HL-60 (cell line): ENCODE results near the gene DNMT3L.
"Not testable (repeated sequence)": the region's sequence is repeated elsewhere in the genome, so short reads cannot be mapped to it uniquely, and the experiment has no call there.

Source experiments
- DNase-seq, 2 experiments: peaks; one replicate each; pipeline ENCODE4 v3.0.0-alpha.2; 2010 to 2020; ENCODE audit warnings: low read depth in 1 of 2, low spot score in 1 of 2
- H3K27ac ChIP-seq: fragments of 250-450 bp; sonication (Bioruptor Pico); replicated peaks from 2 replicates; pipeline ENCODE4 v1.5.1; 2020; ENCODE audit warnings: mild to moderate bottlenecking, moderate library complexity
- H3K27me3 ChIP-seq: fragments of 250-450 bp; sonication (Bioruptor Pico); 2 replicates; pipeline ENCODE4 v1.5.1; 2021; ENCODE audit warnings: mild to moderate bottlenecking, moderate library complexity; ENCODE audit not compliant: insufficient read depth, poor library complexity, severe bottlenecking
- H3K4me3 ChIP-seq: replicated peaks from 2 replicates; pipeline ENCODE4 v1.5.1; 2011; ENCODE audit warnings: mild to moderate bottlenecking, control low read depth, low read length; ENCODE audit not compliant: insufficient read depth
- GABPA ChIP-seq: IDR thresholded peaks from 2 replicates; pipeline ENCODE4 v1.6.1; 2012; ENCODE audit warnings: low read depth
- POLR2AphosphoS5 ChIP-seq: IDR thresholded peaks from 2 replicates; pipeline ENCODE4 v1.6.1; 2012; ENCODE audit warnings: low read depth
- SPI1 ChIP-seq: IDR thresholded peaks from 2 replicates; pipeline ENCODE4 v1.6.1; 2012; ENCODE audit warnings: low read depth, mild to moderate bottlenecking, borderline replicate concordance
- TF ChIP-seq, protein P1 (sequence below): IDR thresholded peaks from one replicate; pipeline ENCODE4 v1.5.1; 2011; ENCODE audit warnings: low read length, control low read depth, inconsistent platforms; ENCODE audit not compliant: insufficient read depth
- TF ChIP-seq, protein P2 (sequence below): IDR thresholded peaks from 2 replicates; pipeline ENCODE4 v1.6.1; 2012; ENCODE audit warnings: low read depth; ENCODE audit not compliant: insufficient replicate concordance

Gene DNMT3L

GRCh38 chr21:44199448-44199847 is 62.2 kb downstream of the DNMT3L start:
- DNase-seq = no peak
- Histone ChIP-seq H3K27ac (no peak overlapping the region), H3K27me3 (no peaks in the 10 kb centered on the region), H3K4me3 (no peak overlapping the region)
- TF ChIP-seq, protein P1, sequence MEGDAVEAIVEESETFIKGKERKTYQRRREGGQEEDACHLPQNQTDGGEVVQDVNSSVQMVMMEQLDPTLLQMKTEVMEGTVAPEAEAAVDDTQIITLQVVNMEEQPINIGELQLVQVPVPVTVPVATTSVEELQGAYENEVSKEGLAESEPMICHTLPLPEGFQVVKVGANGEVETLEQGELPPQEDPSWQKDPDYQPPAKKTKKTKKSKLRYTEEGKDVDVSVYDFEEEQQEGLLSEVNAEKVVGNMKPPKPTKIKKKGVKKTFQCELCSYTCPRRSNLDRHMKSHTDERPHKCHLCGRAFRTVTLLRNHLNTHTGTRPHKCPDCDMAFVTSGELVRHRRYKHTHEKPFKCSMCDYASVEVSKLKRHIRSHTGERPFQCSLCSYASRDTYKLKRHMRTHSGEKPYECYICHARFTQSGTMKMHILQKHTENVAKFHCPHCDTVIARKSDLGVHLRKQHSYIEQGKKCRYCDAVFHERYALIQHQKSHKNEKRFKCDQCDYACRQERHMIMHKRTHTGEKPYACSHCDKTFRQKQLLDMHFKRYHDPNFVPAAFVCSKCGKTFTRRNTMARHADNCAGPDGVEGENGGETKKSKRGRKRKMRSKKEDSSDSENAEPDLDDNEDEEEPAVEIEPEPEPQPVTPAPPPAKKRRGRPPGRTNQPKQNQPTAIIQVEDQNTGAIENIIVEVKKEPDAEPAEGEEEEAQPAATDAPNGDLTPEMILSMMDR = no peak
- no peak for TF ChIP-seq SPI1
- TF ChIP-seq, protein P2, sequence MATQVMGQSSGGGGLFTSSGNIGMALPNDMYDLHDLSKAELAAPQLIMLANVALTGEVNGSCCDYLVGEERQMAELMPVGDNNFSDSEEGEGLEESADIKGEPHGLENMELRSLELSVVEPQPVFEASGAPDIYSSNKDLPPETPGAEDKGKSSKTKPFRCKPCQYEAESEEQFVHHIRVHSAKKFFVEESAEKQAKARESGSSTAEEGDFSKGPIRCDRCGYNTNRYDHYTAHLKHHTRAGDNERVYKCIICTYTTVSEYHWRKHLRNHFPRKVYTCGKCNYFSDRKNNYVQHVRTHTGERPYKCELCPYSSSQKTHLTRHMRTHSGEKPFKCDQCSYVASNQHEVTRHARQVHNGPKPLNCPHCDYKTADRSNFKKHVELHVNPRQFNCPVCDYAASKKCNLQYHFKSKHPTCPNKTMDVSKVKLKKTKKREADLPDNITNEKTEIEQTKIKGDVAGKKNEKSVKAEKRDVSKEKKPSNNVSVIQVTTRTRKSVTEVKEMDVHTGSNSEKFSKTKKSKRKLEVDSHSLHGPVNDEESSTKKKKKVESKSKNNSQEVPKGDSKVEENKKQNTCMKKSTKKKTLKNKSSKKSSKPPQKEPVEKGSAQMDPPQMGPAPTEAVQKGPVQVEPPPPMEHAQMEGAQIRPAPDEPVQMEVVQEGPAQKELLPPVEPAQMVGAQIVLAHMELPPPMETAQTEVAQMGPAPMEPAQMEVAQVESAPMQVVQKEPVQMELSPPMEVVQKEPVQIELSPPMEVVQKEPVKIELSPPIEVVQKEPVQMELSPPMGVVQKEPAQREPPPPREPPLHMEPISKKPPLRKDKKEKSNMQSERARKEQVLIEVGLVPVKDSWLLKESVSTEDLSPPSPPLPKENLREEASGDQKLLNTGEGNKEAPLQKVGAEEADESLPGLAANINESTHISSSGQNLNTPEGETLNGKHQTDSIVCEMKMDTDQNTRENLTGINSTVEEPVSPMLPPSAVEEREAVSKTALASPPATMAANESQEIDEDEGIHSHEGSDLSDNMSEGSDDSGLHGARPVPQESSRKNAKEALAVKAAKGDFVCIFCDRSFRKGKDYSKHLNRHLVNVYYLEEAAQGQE = no peak
- no peak for TF ChIP-seq POLR2AphosphoS5
- TF ChIP-seq GABPA = no peak

DNA sequence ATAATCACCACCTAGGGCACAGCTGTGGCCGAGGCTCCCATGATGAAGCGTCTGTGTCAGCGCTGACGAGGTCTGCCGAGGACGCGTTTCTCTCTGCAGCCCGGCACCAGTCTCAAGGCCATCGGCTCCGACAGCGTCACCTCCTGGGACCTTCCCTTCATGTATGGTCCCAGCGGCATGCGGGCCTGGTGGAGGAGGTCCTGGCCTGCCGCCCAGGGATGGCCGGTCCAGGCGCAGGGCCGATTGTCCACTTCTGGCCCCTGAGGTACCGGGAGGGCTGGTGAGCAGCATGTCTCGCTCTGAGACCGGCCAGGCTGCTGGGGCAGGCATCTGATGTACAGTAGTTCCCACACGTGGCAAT is 64.6 kb downstream of the DNMT3L start:
- H3K27me3 ChIP-seq, H3K4me3 ChIP-seq, DNase-seq, H3K27ac ChIP-seq: not testable (repeated sequence)
